OCI-LY1 (cell line): ENCODE data around the gene MAGI1.

ENCODE experiments used
- H2AFZ ChIP-seq: fragments of 200-600 bp; sonication (generic), shearing (Covaris generic); 2 replicates; pipeline ENCODE4 v1.6.0; 2014; ENCODE audit warnings: antibody characterized with exemption, mild to moderate bottlenecking, low read length
- H3F3A ChIP-seq: fragments of 200-600 bp; sonication (generic), shearing (Covaris generic); 2 replicates; pipeline ENCODE4 v1.6.0; 2014; ENCODE audit warnings: mild to moderate bottlenecking, antibody characterized with exemption, low read length, moderate library complexity; ENCODE audit not compliant: insufficient read depth
- H3K27ac ChIP-seq: fragments of 200-600 bp; sonication (generic); 2 replicates; pipeline ENCODE4 v1.5.1; 2014; ENCODE audit warnings: low read length, mixed run types, mild to moderate bottlenecking, low read depth; ENCODE audit not compliant: poor library complexity, severe bottlenecking
- H3K27me3 ChIP-seq: fragments of 200-600 bp; sonication (generic); 2 replicates; pipeline ENCODE4 v1.6.0; 2014; ENCODE audit warnings: antibody characterized with exemption, mild to moderate bottlenecking, low read length, moderate library complexity; ENCODE audit not compliant: insufficient read depth
- H3K36me3 ChIP-seq: fragments of 200-600 bp; sonication (generic); 2 replicates; pipeline ENCODE4 v1.6.1; 2014; ENCODE audit warnings: mild to moderate bottlenecking, antibody characterized with exemption, low read length, moderate library complexity, mixed read lengths; ENCODE audit not compliant: insufficient read depth
- H3K4me1 ChIP-seq: fragments of 200-600 bp; sonication (generic); 2 replicates; pipeline ENCODE4 v1.5.1; 2014; ENCODE audit warnings: mild to moderate bottlenecking, low read length, moderate library complexity; ENCODE audit not compliant: insufficient read depth, severe bottlenecking
- H3K4me2 ChIP-seq: fragments of 200-600 bp; sonication (generic), shearing (Covaris generic); 2 replicates; pipeline ENCODE4 v1.6.1; 2014; ENCODE audit warnings: low read length
- H3K4me3 ChIP-seq: fragments of 200-600 bp; sonication (generic); 2 replicates; pipeline ENCODE4 v1.5.1; 2014; ENCODE audit warnings: low read length, low read depth, mild to moderate bottlenecking, mixed read lengths; ENCODE audit not compliant: poor library complexity, severe bottlenecking
- H3K79me2 ChIP-seq: fragments of 200-600 bp; shearing (Covaris generic); 2 replicates; pipeline ENCODE4 v1.6.1; 2016; ENCODE audit warnings: mixed run types, low read length, mixed read lengths; ENCODE audit not compliant: insufficient read depth
- H3K9ac ChIP-seq: fragments of 200-600 bp; sonication (generic), shearing (Covaris generic); 2 replicates; pipeline ENCODE4 v1.6.1; 2014; ENCODE audit warnings: mild to moderate bottlenecking, low read length, mixed read lengths
- H3K9me2 ChIP-seq: fragments of 200-600 bp; sonication (generic), shearing (Covaris generic); 2 replicates; pipeline ENCODE4 v1.6.1; 2014; ENCODE audit warnings: low read depth, mild to moderate bottlenecking, low read length, mixed read lengths
- H3K9me3 ChIP-seq: fragments of 200-600 bp; shearing (Covaris generic); 2 replicates; pipeline ENCODE4 v1.6.1; 2014; ENCODE audit warnings: low read length, mixed read lengths
- H4K20me1 ChIP-seq: fragments of 200-600 bp; sonication (generic), shearing (Covaris generic); 2 replicates; pipeline ENCODE4 v1.6.0; 2016; ENCODE audit warnings: mild to moderate bottlenecking, low read length; ENCODE audit not compliant: insufficient read depth
- CTCF ChIP-seq: fragments of 200-600 bp; sonication (generic), shearing (Covaris generic); IDR thresholded peaks from 2 replicates; pipeline ENCODE4 v1.5.1; 2017; ENCODE audit warnings: mild to moderate bottlenecking, antibody characterized with exemption, low read length, moderate library complexity, mixed read lengths
- EZH2 ChIP-seq: fragments of 200-600 bp; sonication (generic), shearing (Covaris generic); IDR thresholded peaks from 2 replicates; pipeline ENCODE4 v1.8.0; 2017; ENCODE audit warnings: borderline replicate concordance, mixed run types, mild to moderate bottlenecking, antibody characterized with exemption, low read length, moderate library complexity, mixed read lengths

Gene MAGI1

GRCh38 chr3:65473736-65474135 lies 565.0 kb downstream of the MAGI1 start:
- TF ChIP-seq CTCF (no peak), EZH2 (no peak)
- Histone ChIP-seq H3K79me2 (no peaks in the 10 kb centered on the region), H3K9me3 (no peaks in the 10 kb centered on the region), H3K4me1 (no peaks in the 10 kb centered on the region), H3K27me3 (no peaks in the 10 kb centered on the region), H4K20me1 (no peaks in the 10 kb centered on the region), H3K9ac (no peak overlapping the region), H3K9me2 (no peaks in the 10 kb centered on the region), H3K4me2 (no peak overlapping the region), H3F3A (no peaks in the 10 kb centered on the region), H3K27ac (no peak overlapping the region), H3K36me3 (no peaks in the 10 kb centered on the region), H2AFZ (no peak overlapping the region), H3K4me3 (no peak overlapping the region)

GRCh38 chr3:65472501-65472900 lies 566.2 kb downstream of the MAGI1 start:
- no peaks in the 10 kb centered on the region for H3K4me1 ChIP-seq

GRCh38 chr3:65466300-65466988 lies 572.3 kb downstream of the MAGI1 start:
- no peaks in the 10 kb centered on the region for H3K27me3 ChIP-seq
- no peak overlapping the region for H3K9ac ChIP-seq
- H3K79me2 ChIP-seq = no peaks in the 10 kb centered on the region
- no peak for TF ChIP-seq CTCF
- no peak for TF ChIP-seq EZH2
- no peak overlapping the region for H3K27ac ChIP-seq
- no peaks in the 10 kb centered on the region for H3K4me1 ChIP-seq
- no peaks in the 10 kb centered on the region for H3K36me3 ChIP-seq
- no peaks in the 10 kb centered on the region for H3K9me2 ChIP-seq
- H3K4me3 ChIP-seq = no peak overlapping the region
- H3F3A ChIP-seq = no peaks in the 10 kb centered on the region
- H3K4me2 ChIP-seq = no peak overlapping the region
- no peak overlapping the region for H2AFZ ChIP-seq
- H4K20me1 ChIP-seq = no peaks in the 10 kb centered on the region
- no peaks in the 10 kb centered on the region for H3K9me3 ChIP-seq

More at GRCh38 chr3:65472501-65472900, 566.2 kb downstream of the MAGI1 start:
- H3K4me2 ChIP-seq = no peak overlapping the region
- H3K9me2 ChIP-seq = no peaks in the 10 kb centered on the region
- H3K9ac ChIP-seq = no peak overlapping the region
- H3F3A ChIP-seq = no peaks in the 10 kb centered on the region
- no peaks in the 10 kb centered on the region for H4K20me1 ChIP-seq
- H2AFZ ChIP-seq = no peak overlapping the region
- no peak overlapping the region for H3K27ac ChIP-seq
- H3K79me2 ChIP-seq = no peaks in the 10 kb centered on the region
- no peaks in the 10 kb centered on the region for H3K9me3 ChIP-seq
- no peak overlapping the region for H3K4me3 ChIP-seq
- no peaks in the 10 kb centered on the region for H3K27me3 ChIP-seq
- TF ChIP-seq CTCF (no peak), EZH2 (no peak)
- H3K36me3 ChIP-seq = no peaks in the 10 kb centered on the region
